NK-92 treated with Interleukin-12 subunit alpha and Interleukin-12 subunit beta, amount 100 ng/mL, for 24 hours (cell line): Measurements from ENCODE around the gene HNRNPK.

Source experiments
- DNase-seq: peaks from one replicate; lab custom pipeline; 2025; lab: John Stamatoyannopoulos, UW

Gene HNRNPK

DNA sequence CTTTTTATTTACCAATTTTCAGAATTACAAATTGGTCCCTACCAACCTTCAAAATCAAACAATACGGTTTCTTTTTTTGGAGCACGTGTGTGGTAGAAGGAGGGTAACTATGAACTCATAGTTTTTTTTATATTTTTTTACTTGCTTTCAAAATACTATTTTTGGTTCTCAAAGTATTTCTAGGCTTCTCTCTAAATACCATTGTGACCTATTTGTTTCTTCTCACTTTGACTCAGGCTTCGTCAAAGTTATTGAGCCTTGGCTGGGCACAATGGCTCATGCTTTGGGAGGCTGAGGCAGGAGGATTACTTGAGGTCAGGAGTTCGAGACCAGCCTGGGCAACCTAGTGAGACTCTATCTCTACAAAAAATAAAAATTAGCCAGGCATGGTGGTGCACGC, 47.2 kb downstream of the HNRNPK start:
- no peak for DNase-seq

DNA sequence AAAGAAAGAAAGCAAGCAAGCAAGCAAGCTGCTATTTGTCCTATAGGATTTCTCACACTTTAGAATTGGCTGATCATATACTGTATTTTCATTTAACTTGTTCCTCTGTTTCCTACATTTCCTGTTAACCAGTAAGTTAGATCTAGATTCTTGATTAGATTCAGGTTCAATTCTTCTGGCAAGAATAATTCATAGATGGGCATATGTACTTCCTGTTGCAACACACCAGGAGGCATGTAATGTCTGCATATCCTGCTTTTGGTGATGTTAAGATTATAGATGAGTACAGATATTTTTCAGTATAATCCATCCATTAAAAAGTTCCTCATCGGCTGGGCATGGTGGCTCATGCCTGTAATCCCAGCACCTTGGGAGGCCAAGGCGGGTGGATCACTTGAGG, 48.0 kb downstream of the HNRNPK start:
- DNase-seq: no peak

DNA sequence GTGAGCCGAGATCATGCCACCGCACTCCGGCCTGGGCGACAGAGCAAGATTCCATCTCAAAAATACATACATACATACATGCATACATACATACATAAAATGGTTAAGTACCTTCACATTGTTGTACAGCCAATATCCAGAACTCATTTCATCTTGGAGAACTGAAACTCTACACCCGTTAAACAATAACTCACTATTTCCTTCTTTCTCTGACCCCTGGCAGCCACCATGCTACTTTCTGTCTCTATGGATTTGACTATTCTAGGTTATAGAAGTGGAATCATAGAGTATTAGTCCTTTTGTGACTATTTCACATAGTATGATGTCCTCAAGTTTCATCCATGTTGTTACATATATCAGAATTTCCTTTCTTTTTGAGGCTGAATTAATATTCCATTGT, 49.1 kb downstream of the HNRNPK start:
- no peak for DNase-seq

DNA sequence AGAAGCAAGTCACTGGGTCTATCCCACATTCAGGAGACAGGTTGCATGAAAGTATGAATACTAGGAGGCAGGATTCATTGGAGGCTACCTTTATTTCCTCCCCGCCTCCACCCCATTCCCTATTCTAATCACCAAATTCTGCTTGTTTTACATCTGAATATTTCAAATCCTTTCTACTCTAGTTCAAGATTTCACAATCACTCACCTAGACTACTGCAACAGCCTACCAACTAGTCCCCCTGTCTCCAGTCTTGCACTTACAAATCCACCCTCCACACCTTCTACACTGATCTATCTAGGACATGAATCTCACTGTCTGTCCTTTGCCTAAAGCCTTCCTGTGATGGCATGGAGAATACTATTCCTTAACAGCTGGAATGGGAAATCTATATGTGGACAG, 52.4 kb downstream of the HNRNPK start:
- DNase-seq: no peak

DNA sequence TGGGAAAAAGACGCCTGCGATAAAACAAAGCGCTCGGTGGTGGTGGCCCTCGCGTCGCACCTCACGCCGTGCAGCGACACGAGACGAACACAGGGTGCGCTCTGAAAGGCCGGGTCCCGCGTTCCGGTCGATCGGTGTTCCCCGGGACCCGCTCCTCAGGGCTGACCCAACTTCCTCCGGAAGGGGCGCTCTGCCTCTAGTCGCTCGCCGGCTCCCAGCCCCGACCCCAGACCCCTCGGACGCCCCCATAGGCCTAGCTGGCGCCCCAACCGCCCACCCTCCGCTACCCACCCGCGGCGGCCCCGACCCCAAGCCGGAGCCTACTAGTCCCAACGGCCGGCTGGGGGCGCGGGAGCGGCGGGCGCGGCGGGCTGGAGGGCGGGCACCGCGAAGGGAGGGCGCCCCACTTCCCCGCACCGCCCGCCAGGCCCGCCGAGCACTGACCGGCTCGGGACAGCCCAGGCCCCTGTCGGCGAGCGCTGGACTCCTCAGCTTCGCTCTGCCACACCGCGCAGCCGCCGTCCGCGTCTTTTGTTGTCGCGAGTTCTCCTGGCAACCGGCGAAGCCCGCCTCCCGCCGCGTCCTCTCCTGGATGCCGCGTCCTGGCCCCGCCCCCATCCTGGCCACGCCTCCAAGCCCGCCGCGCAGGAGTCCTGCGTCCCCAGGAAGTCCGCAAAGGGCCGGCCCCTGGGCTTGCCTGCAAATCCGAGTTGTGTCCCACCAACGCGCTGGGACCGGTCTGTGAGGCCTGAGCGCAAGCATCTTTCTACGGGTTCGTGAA, 58.9 kb downstream of the HNRNPK start, which contains the start of gene KIF27:
Gene KIF27, minus strand, starts transcription at position 506 of the 781 bp plus-strand sequence. CDS start 5,841 bp downstream, outside the sequence.
- peak; percentile 92 for DNase-seq

DNA sequence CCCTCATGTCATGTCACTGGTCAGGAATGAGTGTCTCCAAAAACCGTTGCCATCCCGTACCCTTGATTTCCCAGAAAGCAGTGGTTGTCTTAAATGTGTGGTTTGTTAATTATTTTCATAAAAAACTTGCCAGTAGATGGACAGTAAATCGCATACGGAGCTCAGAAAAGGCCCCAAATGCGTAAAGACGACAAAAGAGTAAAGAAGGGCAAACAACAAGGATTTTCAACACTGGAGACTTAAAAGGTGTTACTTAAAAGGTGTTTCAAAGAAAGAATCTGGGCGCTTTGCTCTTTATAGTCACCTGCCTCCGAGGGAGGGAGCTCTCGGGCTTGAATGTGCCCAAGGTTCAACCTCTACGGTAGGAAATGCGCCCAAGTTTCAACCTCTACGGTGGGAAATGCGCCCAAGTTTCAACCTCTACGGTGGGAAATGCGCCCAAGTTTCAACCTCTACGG, 59.5 kb downstream of the HNRNPK start:
- DNase-seq: no peak

DNA sequence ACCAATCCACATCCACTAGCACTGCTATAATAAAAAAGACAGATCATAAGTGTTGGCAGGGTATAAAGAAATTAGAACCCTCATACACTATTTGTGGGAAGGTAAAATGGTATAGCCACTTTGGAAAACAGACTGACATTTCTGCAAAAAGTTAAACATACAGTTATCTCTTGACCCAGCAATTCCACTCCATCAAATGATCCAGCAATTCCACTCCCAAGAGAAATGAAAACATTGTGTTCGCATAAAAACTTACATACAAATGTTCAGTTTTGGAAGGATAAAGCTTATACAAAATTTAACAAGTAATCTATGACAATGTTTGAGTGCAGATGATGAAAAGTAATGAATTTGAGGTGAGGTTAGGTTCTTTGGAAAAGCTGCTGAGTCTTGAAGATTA, 60.9 kb downstream of the HNRNPK start:
- DNase-seq: no peak
